Cardiac fibroblast (primary cell): ENCODE measurements around the gene ACVR1B.

Experiments
- DNase-seq, 2 donors: peaks; one replicate each; pipeline versions ENCODE4 v3.0.0 to v3.0.0-alpha.2; 2010; ENCODE audit warnings: low read depth in 2 of 2
- H3K4me3 ChIP-seq, 2 donors: replicated peaks in 1 of 2; 1 replicate in 1 of 2; 2 replicates in 1 of 2; pipeline ENCODE4 v1.5.1; 2011; ENCODE audit warnings: low read depth in 2 of 2, low read length in 2 of 2, mild to moderate bottlenecking in 2 of 2, moderate library complexity in 1 of 2
- CTCF ChIP-seq: IDR thresholded peaks from one replicate; pipeline ENCODE4 v1.5.1; 2011; ENCODE audit warnings: low read depth, mild to moderate bottlenecking, low read length, inconsistent platforms

ACVR1B gene

GRCh38 chr12:51937926-51938325, 13.6 kb upstream of the ACVR1B start:
- no peak for TF ChIP-seq CTCF
- DNase-seq: no peak
- H3K4me3 ChIP-seq: no peak overlapping the region

GRCh38 chr12:51938726-51939125, 12.8 kb upstream of the ACVR1B start:
- DNase-seq: no peak
- TF ChIP-seq CTCF: no peak
- no peak overlapping the region for H3K4me3 ChIP-seq

GRCh38 chr12:51941011-51941581, 10.4 kb upstream of the ACVR1B start:
- H3K4me3 ChIP-seq: no peak overlapping the region
- peak; percentile 74 to 80 for DNase-seq
- no peak for TF ChIP-seq CTCF

GRCh38 chr12:51941604-51942003, 9.9 kb upstream of the ACVR1B start:
- no peak for TF ChIP-seq CTCF
- no peak for DNase-seq
- no peak overlapping the region for H3K4me3 ChIP-seq

- H3K4me3 ChIP-seq: no peak overlapping the region
- no peak for DNase-seq
- TF ChIP-seq CTCF: no peak
Observed at GRCh38 chr12:51942056-51942455, 9.4 kb upstream of the ACVR1B start.

GRCh38 chr12:51942501-51943000, 8.9 kb upstream of the ACVR1B start:
- no peak overlapping the region for H3K4me3 ChIP-seq
- no peak for DNase-seq
- no peak for TF ChIP-seq CTCF

GRCh38 chr12:51943346-51943745, 8.2 kb upstream of the ACVR1B start:
- H3K4me3 ChIP-seq: no peak overlapping the region
- TF ChIP-seq CTCF: no peak
- DNase-seq: no peak
